Measurements from ENCODE around the gene LHX2.

LHX2 gene

GRCh38 chr9:124032247-124032646 is 20.7 kb downstream of the LHX2 start:
- DNase-seq (ENCODE audit: low read depth, low spot score) = no peak

- no peak for DNase-seq (ENCODE audit: low read depth, low spot score)
Measured at GRCh38 chr9:124033348-124033747, 21.8 kb downstream of the LHX2 start.

GRCh38 chr9:124033967-124034366 is 22.4 kb downstream of the LHX2 start:
- no peak for DNase-seq (ENCODE audit: low read depth, low spot score)

GRCh38 chr9:124035001-124035650 is 23.6 kb downstream of the LHX2 start:
- DNase-seq (ENCODE audit: low read depth, low spot score) = no peak

- DNase-seq (ENCODE audit: low read depth, low spot score) = no peak
Measured at GRCh38 chr9:124036578-124036977, 25.0 kb downstream of the LHX2 start.

- no peak for DNase-seq (ENCODE audit: low read depth, low spot score)
Measured at GRCh38 chr9:124037790-124038189, 26.2 kb downstream of the LHX2 start.

GRCh38 chr9:124038239-124038638 is 26.7 kb downstream of the LHX2 start:
- no peak for DNase-seq (ENCODE audit: low read depth, low spot score)

- no peak for DNase-seq (ENCODE audit: low read depth, low spot score)
Measured at GRCh38 chr9:124038790-124039633, 27.4 kb downstream of the LHX2 start.

- no peak for DNase-seq (ENCODE audit: low read depth, low spot score)
Measured at GRCh38 chr9:124040186-124040931, 28.8 kb downstream of the LHX2 start.

GRCh38 chr9:124040935-124041816 is 29.6 kb downstream of the LHX2 start:
- DNase-seq (ENCODE audit: low read depth, low spot score) = no peak

GRCh38 chr9:124041817-124042116 is 30.2 kb downstream of the LHX2 start:
- no peak for DNase-seq (ENCODE audit: low read depth, low spot score)

GRCh38 chr9:124042201-124042721 is 30.7 kb downstream of the LHX2 start:
- DNase-seq (ENCODE audit: low read depth, low spot score) = no peak

- no peak for DNase-seq (ENCODE audit: low read depth, low spot score)
Measured at GRCh38 chr9:124044448-124044847, 32.9 kb downstream of the LHX2 start.

GRCh38 chr9:124045076-124045829 is 33.7 kb downstream of the LHX2 start:
- no peak for DNase-seq (ENCODE audit: low read depth, low spot score)

GRCh38 chr9:124045830-124046177 is 34.2 kb downstream of the LHX2 start:
- DNase-seq (ENCODE audit: low read depth, low spot score) = no peak

GRCh38 chr9:124046189-124046588 is 34.6 kb downstream of the LHX2 start:
- DNase-seq (ENCODE audit: low read depth, low spot score) = no peak

GRCh38 chr9:124047251-124047672 is 35.7 kb downstream of the LHX2 start:
- no peak for DNase-seq (ENCODE audit: low read depth, low spot score)

GRCh38 chr9:124050955-124051354 is 39.4 kb downstream of the LHX2 start:
- no peak for DNase-seq (ENCODE audit: low read depth, low spot score)

- no peak for DNase-seq (ENCODE audit: low read depth, low spot score)
Measured at GRCh38 chr9:124052401-124052800, 40.8 kb downstream of the LHX2 start.

GRCh38 chr9:124054582-124055227 is 43.1 kb downstream of the LHX2 start:
- DNase-seq (ENCODE audit: low read depth, low spot score) = no peak

Measured in activated CD4-positive, CD25-positive, alpha-beta regulatory T cell treated with anti-CD3 and anti-CD28 coated beads, Interleukin-2, amount 50 U/mL, for 16 hours (primary cell).